OCI-M1 (cell line): ENCODE measurements around the gene PRPH.
A peak's percentile ranks its signal among the peaks of the same experiment; 100 is the strongest.
"Not testable (repeated sequence)": the region's sequence is repeated elsewhere in the genome, so short reads cannot be mapped to it uniquely, and the experiment has no call there.

ENCODE experiments used
- DNase-seq: peaks from one replicate; lab custom pipeline; 2025; lab: John Stamatoyannopoulos, UW

Gene PRPH

GRCh38 chr12:49276304-49277290, 18.4 kb upstream of the PRPH start:
- DNase-seq, result no peak

- no peak for DNase-seq
Observed at GRCh38 chr12:49277466-49277865, 17.5 kb upstream of the PRPH start.

GRCh38 chr12:49279706-49280159, 15.2 kb upstream of the PRPH start:
- peak; percentile 22 for DNase-seq

- not testable (repeated sequence) for DNase-seq
Observed at GRCh38 chr12:49280545-49280944, 14.4 kb upstream of the PRPH start.

- no peak for DNase-seq
Observed at GRCh38 chr12:49282302-49282701, 12.6 kb upstream of the PRPH start.

GRCh38 chr12:49282740-49283375, 12.1 kb upstream of the PRPH start:
- not testable (repeated sequence) for DNase-seq

GRCh38 chr12:49283541-49284429, 11.2 kb upstream of the PRPH start:
- no peak for DNase-seq

GRCh38 chr12:49284672-49285071, 10.3 kb upstream of the PRPH start:
- no peak for DNase-seq

DNA sequence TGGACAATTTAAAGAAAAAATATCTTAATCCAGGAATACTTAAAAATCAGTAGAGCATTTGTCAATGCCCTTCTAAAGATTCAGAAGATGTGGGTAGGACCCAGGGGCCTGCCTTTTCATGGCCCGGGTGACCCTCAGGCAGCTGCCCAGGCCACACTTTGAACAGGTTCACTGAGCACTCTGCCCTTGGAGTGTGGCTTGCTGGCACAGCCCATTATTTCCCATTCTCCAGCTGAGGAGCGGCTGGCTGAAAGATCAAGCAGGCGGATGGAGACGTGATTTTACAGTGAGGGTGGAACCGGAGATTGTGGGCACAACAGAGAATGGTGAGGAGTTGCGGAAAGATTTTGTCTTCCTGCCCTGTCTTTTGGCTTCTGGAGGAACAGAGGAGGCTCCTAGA, 7.1 kb upstream of the PRPH start:
- DNase-seq, result no peak

GRCh38 chr12:49288412-49288853, 6.5 kb upstream of the PRPH start:
- DNase-seq, result peak; percentile 77

GRCh38 chr12:49288922-49289555, 5.9 kb upstream of the PRPH start:
- no peak for DNase-seq

DNA sequence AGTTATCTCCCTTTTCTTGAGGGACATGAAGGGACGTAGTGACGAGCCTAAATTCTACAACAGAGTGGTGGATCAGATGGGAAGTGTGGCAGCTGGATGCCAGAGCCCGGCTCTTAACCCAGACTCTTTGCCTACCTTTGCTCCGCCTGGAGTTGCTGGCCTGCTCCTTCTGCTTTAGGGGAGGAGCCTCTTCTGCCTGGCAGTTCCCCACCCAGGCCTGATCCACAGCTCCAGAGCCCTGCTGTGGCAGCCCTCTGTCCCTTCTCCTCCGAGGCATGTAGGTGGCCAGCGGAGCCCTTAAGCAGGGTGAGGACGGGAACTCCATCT, 2.3 kb upstream of the PRPH start:
- DNase-seq, result no peak

DNA sequence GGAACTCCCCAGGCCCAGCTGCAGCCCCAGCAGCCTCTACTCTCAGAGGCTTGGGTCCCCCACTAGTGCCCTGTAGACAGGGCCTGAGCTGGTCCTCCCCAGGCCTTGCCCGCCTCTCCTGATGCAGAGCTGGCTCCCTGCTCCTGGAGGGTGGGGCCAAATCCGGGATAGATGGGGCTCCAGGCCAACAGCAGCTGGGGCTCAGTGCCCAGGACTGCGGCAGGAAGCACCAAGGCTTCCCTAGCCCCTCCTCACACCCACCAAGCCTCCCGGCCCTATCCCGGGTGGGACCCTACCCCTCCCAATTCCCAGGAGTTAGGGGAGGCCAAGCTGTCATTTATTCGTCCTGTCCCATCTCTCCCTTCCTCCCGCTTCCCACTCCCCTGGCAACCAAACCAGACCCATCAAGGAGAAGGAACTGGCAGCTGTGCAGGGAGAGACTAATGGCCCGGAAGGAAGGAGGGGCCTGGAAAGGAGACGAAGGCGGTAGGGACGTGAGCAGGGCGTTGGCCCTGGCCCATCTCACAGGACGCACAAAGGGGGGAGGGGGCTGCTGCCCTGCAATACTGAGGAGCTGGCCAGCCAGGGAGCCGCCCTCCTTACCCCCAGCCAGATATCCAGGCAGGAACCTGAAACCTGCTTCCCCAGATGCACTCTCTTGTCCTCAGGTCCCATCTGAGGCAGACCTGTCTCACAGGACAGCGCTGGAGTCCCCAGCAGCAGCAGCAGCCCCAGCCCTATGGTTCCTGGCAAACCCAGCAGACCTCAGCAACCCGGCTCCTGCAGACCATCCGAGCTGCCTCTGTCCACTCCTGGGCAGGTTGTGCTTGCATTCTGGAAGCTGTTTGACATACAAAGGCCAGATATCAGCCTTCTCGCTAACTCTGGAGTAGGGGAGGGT, 1.6 kb upstream of the PRPH start:
- DNase-seq, result no peak

DNA sequence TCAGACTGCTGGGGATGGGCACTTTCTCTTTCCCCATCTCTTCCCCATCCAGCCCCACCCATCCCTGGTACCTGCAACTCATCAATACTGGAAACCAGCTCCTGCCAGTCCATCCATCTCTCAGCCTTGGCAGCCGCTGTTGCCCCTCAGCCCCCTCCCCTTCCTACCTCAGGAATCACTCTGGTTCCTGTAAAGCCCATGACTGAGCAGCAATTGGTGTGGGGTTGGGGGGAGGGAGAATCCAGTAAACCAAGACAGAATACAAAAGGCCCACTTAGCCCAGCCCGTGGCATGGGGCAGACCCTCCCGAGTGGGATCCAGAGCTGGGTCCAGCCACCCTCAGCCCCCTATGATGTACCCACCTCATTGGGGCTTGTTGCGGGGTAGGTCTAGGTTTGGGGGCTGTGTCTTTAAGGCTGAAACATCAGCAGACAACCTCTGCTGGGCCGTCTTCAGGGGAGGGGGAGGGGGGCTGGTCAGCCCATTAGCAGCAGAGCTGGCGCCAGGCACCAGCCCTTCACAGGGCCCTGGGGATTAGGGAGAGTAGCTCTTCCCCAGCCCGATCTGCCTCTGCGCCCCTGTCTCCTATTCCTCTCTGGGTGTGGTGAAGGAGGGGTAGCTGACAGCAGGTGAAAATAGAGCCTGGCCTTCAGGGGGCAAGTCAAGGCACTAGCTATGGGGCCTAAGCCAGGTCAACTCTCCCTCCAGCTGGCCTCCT, 702 bp upstream of the PRPH start:
- no peak for DNase-seq

DNA sequence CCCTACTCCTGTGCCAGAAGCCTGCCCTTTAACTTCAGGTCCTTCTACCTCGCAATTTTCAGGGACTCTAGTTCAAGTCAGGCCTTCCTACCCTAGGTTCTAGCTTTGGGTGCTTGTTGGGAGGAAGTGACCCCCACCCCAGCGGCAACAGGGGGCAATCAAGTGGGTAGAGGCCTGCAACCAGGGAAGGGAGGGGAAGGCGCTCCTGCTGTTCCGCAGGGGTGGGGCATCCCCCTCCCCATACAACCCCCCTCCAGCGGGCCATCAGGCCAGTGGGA, 204 bp upstream of the PRPH start:
- no peak for DNase-seq

- peak; percentile 17 for DNase-seq
Observed at GRCh38 chr12:49296034-49296835, 1.3 kb downstream of the PRPH start.

GRCh38 chr12:49296836-49297694, 2.1 kb downstream of the PRPH start:
- DNase-seq, result peak; percentile 62

DNA sequence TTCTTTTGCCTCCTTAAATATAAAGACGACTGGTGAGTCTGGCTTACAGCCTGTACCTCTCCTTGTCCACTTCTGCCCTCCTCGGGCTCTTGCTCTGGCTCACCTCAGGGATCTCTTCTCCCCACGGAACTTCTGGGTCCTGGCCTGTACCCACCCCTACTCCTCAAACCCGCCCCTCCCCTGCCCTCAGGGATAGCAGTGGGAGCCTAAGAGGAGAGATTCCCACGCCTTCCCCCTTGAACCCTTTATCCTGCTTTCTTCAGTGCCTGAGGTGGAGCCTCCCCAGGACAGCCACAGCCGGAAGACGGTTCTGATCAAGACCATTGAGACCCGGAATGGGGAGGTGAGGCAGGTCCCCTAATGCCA, 2.7 kb downstream of the PRPH start:
- no peak for DNase-seq

DNA sequence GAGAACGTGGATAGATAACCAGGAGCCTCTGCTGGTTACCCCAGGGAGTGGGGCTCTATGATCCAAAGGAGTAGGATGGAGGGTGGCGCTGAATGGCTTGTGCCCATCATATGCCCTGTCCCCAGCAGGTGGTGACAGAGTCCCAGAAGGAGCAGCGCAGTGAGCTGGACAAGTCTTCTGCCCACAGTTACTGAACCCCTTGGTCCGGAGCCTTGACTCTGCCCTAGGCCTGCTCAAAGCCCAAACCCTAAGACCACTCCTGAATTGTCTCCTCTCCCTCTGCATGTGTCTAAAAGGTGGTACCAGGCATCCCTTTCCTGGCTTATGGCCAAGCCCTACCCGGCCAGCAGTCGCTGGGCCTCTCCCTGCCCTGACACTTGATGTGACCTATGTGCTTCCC, 3.2 kb downstream of the PRPH start:
- DNase-seq, result peak; percentile 56
